Kidney capillary endothelial cell (primary cell): ENCODE measurements around the gene ZNF761.
A peak's percentile ranks its signal among the peaks of the same experiment; 100 is the strongest.
"Not testable (repeated sequence)": the region's sequence is repeated elsewhere in the genome, so short reads cannot be mapped to it uniquely, and the experiment has no call there.

Experiments
- DNase-seq: peaks from one replicate; pipeline ENCODE4 v3.0.0-alpha.2; 2018; ENCODE audit warnings: low spot score

The ZNF761 gene

GRCh38 chr19:53431399-53432087 is at the start of gene ZNF761:
Gene ZNF761 (plus strand): TSS chr19:53431984. CDS start chr19:53447269, 15,285 bp downstream.
- peak; percentile 87 for DNase-seq

GRCh38 chr19:53388168-53388567 is 43.6 kb upstream of the ZNF761 start:
- no peak for DNase-seq

GRCh38 chr19:53388904-53389303 is 42.9 kb upstream of the ZNF761 start:
- no peak for DNase-seq

GRCh38 chr19:53389571-53389970 is 42.2 kb upstream of the ZNF761 start:
- no peak for DNase-seq

GRCh38 chr19:53389978-53390377 is 41.8 kb upstream of the ZNF761 start:
- DNase-seq: no peak

- DNase-seq: peak; percentile 53
These were observed 37.2 kb upstream of the ZNF761 start for GRCh38 chr19:53394522-53394973.

GRCh38 chr19:53394974-53395839 is 36.6 kb upstream of the ZNF761 start, which contains the start of gene ZNF765:
Gene ZNF765 (plus strand): TSS chr19:53395149. CDS start chr19:53398016, 2,867 bp downstream.
- DNase-seq: peak; percentile 81

- peak; percentile 3 for DNase-seq
These were observed 35.8 kb upstream of the ZNF761 start for GRCh38 chr19:53395840-53396524.

- no peak for DNase-seq
These were observed 35.3 kb upstream of the ZNF761 start for GRCh38 chr19:53396525-53396868.

GRCh38 chr19:53397918-53398317 is 33.9 kb upstream of the ZNF761 start:
- DNase-seq: not testable (repeated sequence)

- DNase-seq: no peak
These were observed 22.1 kb upstream of the ZNF761 start for GRCh38 chr19:53409505-53410204.

- not testable (repeated sequence) for DNase-seq
These were observed 11.1 kb upstream of the ZNF761 start for GRCh38 chr19:53420520-53421315.

GRCh38 chr19:53422551-53422950 is 9.2 kb upstream of the ZNF761 start:
- DNase-seq: no peak

- not testable (repeated sequence) for DNase-seq
These were observed 8.7 kb upstream of the ZNF761 start for GRCh38 chr19:53423074-53423473.

- DNase-seq: not testable (repeated sequence)
These were observed 8.1 kb upstream of the ZNF761 start for GRCh38 chr19:53423680-53424079.

GRCh38 chr19:53424968-53425597 is 6.7 kb upstream of the ZNF761 start:
- DNase-seq: peak; percentile 60

GRCh38 chr19:53432088-53432661 is 391 bp downstream of the ZNF761 start:
- DNase-seq: peak; percentile 1

- DNase-seq: not testable (repeated sequence)
These were observed 12.0 kb downstream of the ZNF761 start for GRCh38 chr19:53443809-53444208.

- DNase-seq: not testable (repeated sequence)
These were observed 15.4 kb downstream of the ZNF761 start for GRCh38 chr19:53447196-53447595.

GRCh38 chr19:53455828-53456227 is 24.0 kb downstream of the ZNF761 start:
- DNase-seq: no peak
